WTC11 (cell line): Measurements from ENCODE around the gene CHN1. TPM values are rescaled to one million over a fixed set of nuclear protein-coding genes. Genes with fewer than 3 reads are reported as not detected.

Source experiments
- ATAC-seq: fragments of 200-7000 bp; cut with Tn5 transposase; 2 replicates; pipeline ENCODE4 v1.10.0; 2021; ENCODE audit warnings: mild to moderate bottlenecking, moderate library complexity
- CTCF ChIA-PET: fragments of 300-600 bp; sonication (Branson Sonifier 250); formaldehyde crosslinking; loops from one replicate; lab custom pipeline; 2021; ENCODE audit warnings: antibody characterized with exemption; lab: Charles Lee
- POLR2A ChIA-PET: fragments of 350-600 bp; sonication (Branson Sonifier 250); formaldehyde crosslinking; loops from one replicate; lab custom pipeline; 2021; ENCODE audit warnings: antibody characterized with exemption; lab: Charles Lee
- DNase-seq: peaks from one replicate; pipeline ENCODE4 v3.0.0; 2021; ENCODE audit warnings: low spot score
- H3K27ac Mint-ChIP-seq: 2 replicates; pipeline ENCODE4 v1.8.0; 2021; ENCODE audit warnings: mixed read lengths
- H3K27me3 Mint-ChIP-seq: 2 replicates; pipeline ENCODE4 v1.8.0; 2021; ENCODE audit warnings: low read depth, mild to moderate bottlenecking, moderate library complexity, mixed read lengths
- H3K36me3 Mint-ChIP-seq: 2 replicates; pipeline ENCODE4 v1.8.0; 2021; ENCODE audit warnings: mixed read lengths
- H3K4me1 Mint-ChIP-seq: 2 replicates; pipeline ENCODE4 v1.8.0; 2022; ENCODE audit warnings: mixed read lengths
- H3K4me3 Mint-ChIP-seq: 2 replicates; pipeline ENCODE4 v1.8.0; 2021; ENCODE audit warnings: mild to moderate bottlenecking, moderate library complexity, mixed read lengths
- H3K9me3 Mint-ChIP-seq: 2 replicates; pipeline ENCODE4 v1.8.0; 2021; ENCODE audit warnings: mixed read lengths
- ETV6 ChIP-seq: sonication (generic); formaldehyde crosslinking; IDR thresholded peaks from 2 replicates; pipeline ENCODE4 v1.8.1; 2022; ENCODE audit warnings: mild to moderate bottlenecking, missing genetic modification reagents
- HMGXB4 ChIP-seq: sonication (generic); formaldehyde crosslinking; IDR thresholded peaks from 2 replicates; pipeline ENCODE4 v1.8.1; 2023; ENCODE audit warnings: mild to moderate bottlenecking, moderate library complexity, missing genetic modification reagents
- JAZF1 ChIP-seq: fragments of 250-450 bp; sonication (Bioruptor Pico); IDR thresholded peaks from 2 replicates; pipeline ENCODE4 v1.9.0; 2021; ENCODE audit warnings: moderate library complexity, mild to moderate bottlenecking, inconsistent platforms
- JUN ChIP-seq: sonication (generic); formaldehyde crosslinking; IDR thresholded peaks from 2 replicates; pipeline ENCODE4 v1.8.0; 2023; ENCODE audit warnings: mild to moderate bottlenecking, missing genetic modification reagents
- MYBL2 ChIP-seq: sonication (generic); formaldehyde crosslinking; IDR thresholded peaks from 2 replicates; pipeline ENCODE4 v1.8.1; 2023; ENCODE audit warnings: mild to moderate bottlenecking, moderate library complexity, missing genetic modification reagents
- NR1H2 ChIP-seq: sonication (generic); formaldehyde crosslinking; IDR thresholded peaks from 2 replicates; pipeline ENCODE4 v1.9.0; 2021; ENCODE audit warnings: mild to moderate bottlenecking, moderate library complexity, missing genetic modification reagents
- STAT6 ChIP-seq: sonication (generic); formaldehyde crosslinking; conservative IDR thresholded peaks from 2 replicates; pipeline ENCODE4 v1.8.1; 2023; ENCODE audit warnings: mild to moderate bottlenecking, low read depth, missing genetic modification reagents, moderate library complexity
- TCF7 ChIP-seq: sonication (generic); formaldehyde crosslinking; IDR thresholded peaks from 2 replicates; pipeline ENCODE4 v1.8.0; 2022; ENCODE audit warnings: mild to moderate bottlenecking, low read depth, missing genetic modification reagents, moderate library complexity
- ZNF138 ChIP-seq: sonication (generic); formaldehyde crosslinking; conservative IDR thresholded peaks from 2 replicates; pipeline ENCODE4 v1.8.1; 2022; ENCODE audit warnings: mild to moderate bottlenecking, moderate library complexity, missing genetic modification reagents
- ZNF219 ChIP-seq: sonication (generic); formaldehyde crosslinking; IDR thresholded peaks from 2 replicates; pipeline ENCODE4 v1.8.0; 2023; ENCODE audit warnings: missing genetic modification reagents, mild to moderate bottlenecking, borderline replicate concordance
- ZNF396 ChIP-seq: fragments of 250-450 bp; sonication (Bioruptor Pico); IDR thresholded peaks from 2 replicates; pipeline ENCODE4 v1.8.0; 2021; ENCODE audit warnings: mild to moderate bottlenecking, moderate library complexity, borderline replicate concordance
- ZNF416 ChIP-seq: fragments of 250-450 bp; sonication (Bioruptor Pico); IDR thresholded peaks from 2 replicates; pipeline ENCODE4 v1.9.0; 2021; ENCODE audit warnings: mild to moderate bottlenecking, inconsistent platforms
- total RNA-seq: library from RNA; stranded (reverse); gene quantifications from 3 replicates; pipeline ENCODE4 v1.2.3, GENCODE V29; 2021
- TF ChIP-seq, protein P1 (sequence below): sonication (generic); formaldehyde crosslinking; IDR thresholded peaks from 2 replicates; pipeline ENCODE4 v1.8.0; 2022; ENCODE audit warnings: mild to moderate bottlenecking, missing genetic modification reagents
- TF ChIP-seq, protein P2 (sequence below): sonication (generic); formaldehyde crosslinking; IDR thresholded peaks from 2 replicates; pipeline ENCODE4 v1.8.0; 2023; ENCODE audit warnings: missing genetic modification reagents, mild to moderate bottlenecking, borderline replicate concordance
- TF ChIP-seq, protein P3 (sequence below): sonication (generic); formaldehyde crosslinking; IDR thresholded peaks from 2 replicates; pipeline ENCODE4 v1.8.1; 2023; ENCODE audit warnings: mild to moderate bottlenecking, missing genetic modification reagents, borderline replicate concordance
- TF ChIP-seq, protein P4 (sequence below): fragments of 250-450 bp; sonication (Bioruptor Pico); IDR thresholded peaks from 2 replicates; pipeline ENCODE4 v1.9.0; 2021; ENCODE audit warnings: moderate library complexity, mild to moderate bottlenecking, inconsistent platforms, borderline replicate concordance
- TF ChIP-seq, protein P5 (sequence below): sonication (generic); formaldehyde crosslinking; IDR thresholded peaks from 2 replicates; pipeline ENCODE4 v1.8.0; 2022; ENCODE audit warnings: mild to moderate bottlenecking, missing genetic modification reagents
- TF ChIP-seq, protein P6 (sequence below): sonication (generic); formaldehyde crosslinking; IDR thresholded peaks from 2 replicates; pipeline ENCODE4 v1.8.1; 2022; ENCODE audit warnings: mild to moderate bottlenecking, moderate library complexity, missing genetic modification reagents

CHN1 gene
- total RNA-seq, 1 experiment from 2014 or later = 30.0 TPM

- no peaks in the 10 kb centered on the region; the same call in none of the 2 replicates for H3K27me3 Mint-ChIP-seq
- ChIA-PET CTCF (interaction anchor here (0.6 to 1.7 kb wide), 5 partner anchors 11 to 118 kb away, joined by 3 to 10 read pairs (median 4); no protein-coding TSS in a partner anchor), POLR2A (no interaction called here)
These were observed 223.2 kb downstream of the CHN1 start for GRCh38 chr2:174781996-174782395.

More at GRCh38 chr2:174781996-174782395, 223.2 kb downstream of the CHN1 start:
- no peak overlapping the region for H3K27ac Mint-ChIP-seq
- DNase-seq = no peak
- TF ChIP-seq TCF7 (CRISPR knock-in tag) (no peak), STAT6 (CRISPR knock-in tag) (no peak), MYBL2 (CRISPR knock-in tag) (no peak), JUN (CRISPR knock-in tag) (no peak), NR1H2 (CRISPR knock-in tag) (no peak), ZNF219 (CRISPR knock-in tag) (no peak), JAZF1 (no peak), HMGXB4 (CRISPR knock-in tag) (no peak), ZNF416 (CRISPR knock-in tag) (no peak), ETV6 (CRISPR knock-in tag) (no peak), ZNF138 (CRISPR knock-in tag) (no peak), ZNF396 (CRISPR knock-in tag) (no peak)
- TF ChIP-seq, protein P1, sequence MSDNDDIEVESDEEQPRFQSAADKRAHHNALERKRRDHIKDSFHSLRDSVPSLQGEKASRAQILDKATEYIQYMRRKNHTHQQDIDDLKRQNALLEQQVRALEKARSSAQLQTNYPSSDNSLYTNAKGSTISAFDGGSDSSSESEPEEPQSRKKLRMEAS = no peak
- TF ChIP-seq, protein P2, sequence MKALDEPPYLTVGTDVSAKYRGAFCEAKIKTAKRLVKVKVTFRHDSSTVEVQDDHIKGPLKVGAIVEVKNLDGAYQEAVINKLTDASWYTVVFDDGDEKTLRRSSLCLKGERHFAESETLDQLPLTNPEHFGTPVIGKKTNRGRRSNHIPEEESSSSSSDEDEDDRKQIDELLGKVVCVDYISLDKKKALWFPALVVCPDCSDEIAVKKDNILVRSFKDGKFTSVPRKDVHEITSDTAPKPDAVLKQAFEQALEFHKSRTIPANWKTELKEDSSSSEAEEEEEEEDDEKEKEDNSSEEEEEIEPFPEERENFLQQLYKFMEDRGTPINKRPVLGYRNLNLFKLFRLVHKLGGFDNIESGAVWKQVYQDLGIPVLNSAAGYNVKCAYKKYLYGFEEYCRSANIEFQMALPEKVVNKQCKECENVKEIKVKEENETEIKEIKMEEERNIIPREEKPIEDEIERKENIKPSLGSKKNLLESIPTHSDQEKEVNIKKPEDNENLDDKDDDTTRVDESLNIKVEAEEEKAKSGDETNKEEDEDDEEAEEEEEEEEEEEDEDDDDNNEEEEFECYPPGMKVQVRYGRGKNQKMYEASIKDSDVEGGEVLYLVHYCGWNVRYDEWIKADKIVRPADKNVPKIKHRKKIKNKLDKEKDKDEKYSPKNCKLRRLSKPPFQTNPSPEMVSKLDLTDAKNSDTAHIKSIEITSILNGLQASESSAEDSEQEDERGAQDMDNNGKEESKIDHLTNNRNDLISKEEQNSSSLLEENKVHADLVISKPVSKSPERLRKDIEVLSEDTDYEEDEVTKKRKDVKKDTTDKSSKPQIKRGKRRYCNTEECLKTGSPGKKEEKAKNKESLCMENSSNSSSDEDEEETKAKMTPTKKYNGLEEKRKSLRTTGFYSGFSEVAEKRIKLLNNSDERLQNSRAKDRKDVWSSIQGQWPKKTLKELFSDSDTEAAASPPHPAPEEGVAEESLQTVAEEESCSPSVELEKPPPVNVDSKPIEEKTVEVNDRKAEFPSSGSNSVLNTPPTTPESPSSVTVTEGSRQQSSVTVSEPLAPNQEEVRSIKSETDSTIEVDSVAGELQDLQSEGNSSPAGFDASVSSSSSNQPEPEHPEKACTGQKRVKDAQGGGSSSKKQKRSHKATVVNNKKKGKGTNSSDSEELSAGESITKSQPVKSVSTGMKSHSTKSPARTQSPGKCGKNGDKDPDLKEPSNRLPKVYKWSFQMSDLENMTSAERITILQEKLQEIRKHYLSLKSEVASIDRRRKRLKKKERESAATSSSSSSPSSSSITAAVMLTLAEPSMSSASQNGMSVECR (CRISPR knock-in tag) = no peak
- TF ChIP-seq, protein P3, sequence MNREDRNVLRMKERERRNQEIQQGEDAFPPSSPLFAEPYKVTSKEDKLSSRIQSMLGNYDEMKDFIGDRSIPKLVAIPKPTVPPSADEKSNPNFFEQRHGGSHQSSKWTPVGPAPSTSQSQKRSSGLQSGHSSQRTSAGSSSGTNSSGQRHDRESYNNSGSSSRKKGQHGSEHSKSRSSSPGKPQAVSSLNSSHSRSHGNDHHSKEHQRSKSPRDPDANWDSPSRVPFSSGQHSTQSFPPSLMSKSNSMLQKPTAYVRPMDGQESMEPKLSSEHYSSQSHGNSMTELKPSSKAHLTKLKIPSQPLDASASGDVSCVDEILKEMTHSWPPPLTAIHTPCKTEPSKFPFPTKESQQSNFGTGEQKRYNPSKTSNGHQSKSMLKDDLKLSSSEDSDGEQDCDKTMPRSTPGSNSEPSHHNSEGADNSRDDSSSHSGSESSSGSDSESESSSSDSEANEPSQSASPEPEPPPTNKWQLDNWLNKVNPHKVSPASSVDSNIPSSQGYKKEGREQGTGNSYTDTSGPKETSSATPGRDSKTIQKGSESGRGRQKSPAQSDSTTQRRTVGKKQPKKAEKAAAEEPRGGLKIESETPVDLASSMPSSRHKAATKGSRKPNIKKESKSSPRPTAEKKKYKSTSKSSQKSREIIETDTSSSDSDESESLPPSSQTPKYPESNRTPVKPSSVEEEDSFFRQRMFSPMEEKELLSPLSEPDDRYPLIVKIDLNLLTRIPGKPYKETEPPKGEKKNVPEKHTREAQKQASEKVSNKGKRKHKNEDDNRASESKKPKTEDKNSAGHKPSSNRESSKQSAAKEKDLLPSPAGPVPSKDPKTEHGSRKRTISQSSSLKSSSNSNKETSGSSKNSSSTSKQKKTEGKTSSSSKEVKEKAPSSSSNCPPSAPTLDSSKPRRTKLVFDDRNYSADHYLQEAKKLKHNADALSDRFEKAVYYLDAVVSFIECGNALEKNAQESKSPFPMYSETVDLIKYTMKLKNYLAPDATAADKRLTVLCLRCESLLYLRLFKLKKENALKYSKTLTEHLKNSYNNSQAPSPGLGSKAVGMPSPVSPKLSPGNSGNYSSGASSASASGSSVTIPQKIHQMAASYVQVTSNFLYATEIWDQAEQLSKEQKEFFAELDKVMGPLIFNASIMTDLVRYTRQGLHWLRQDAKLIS (CRISPR knock-in tag) = no peak
- TF ChIP-seq, protein P4, sequence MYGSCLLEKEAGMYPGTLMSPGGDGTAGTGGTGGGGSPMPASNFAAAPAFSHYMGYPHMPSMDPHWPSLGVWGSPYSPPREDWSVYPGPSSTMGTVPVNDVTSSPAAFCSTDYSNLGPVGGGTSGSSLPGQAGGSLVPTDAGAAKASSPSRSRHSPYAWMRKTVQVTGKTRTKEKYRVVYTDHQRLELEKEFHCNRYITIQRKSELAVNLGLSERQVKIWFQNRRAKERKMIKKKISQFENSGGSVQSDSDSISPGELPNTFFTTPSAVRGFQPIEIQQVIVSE (CRISPR knock-in tag) = no peak
- TF ChIP-seq, protein P5, sequence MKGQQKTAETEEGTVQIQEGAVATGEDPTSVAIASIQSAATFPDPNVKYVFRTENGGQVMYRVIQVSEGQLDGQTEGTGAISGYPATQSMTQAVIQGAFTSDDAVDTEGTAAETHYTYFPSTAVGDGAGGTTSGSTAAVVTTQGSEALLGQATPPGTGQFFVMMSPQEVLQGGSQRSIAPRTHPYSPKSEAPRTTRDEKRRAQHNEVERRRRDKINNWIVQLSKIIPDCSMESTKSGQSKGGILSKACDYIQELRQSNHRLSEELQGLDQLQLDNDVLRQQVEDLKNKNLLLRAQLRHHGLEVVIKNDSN (CRISPR knock-in tag) = no peak
- TF ChIP-seq, protein P6, sequence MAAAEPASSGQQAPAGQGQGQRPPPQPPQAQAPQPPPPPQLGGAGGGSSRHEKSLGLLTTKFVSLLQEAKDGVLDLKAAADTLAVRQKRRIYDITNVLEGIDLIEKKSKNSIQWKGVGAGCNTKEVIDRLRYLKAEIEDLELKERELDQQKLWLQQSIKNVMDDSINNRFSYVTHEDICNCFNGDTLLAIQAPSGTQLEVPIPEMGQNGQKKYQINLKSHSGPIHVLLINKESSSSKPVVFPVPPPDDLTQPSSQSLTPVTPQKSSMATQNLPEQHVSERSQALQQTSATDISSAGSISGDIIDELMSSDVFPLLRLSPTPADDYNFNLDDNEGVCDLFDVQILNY (CRISPR knock-in tag) = no peak
- H3K4me1 Mint-ChIP-seq = peaks cover 66% of the 10 kb centered on the region
- ATAC-seq = no peak
- H3K9me3 Mint-ChIP-seq = no peaks in the 10 kb centered on the region
- H3K4me3 Mint-ChIP-seq = no peak overlapping the region
- H3K36me3 Mint-ChIP-seq = no peaks in the 10 kb centered on the region
